Gastroesophageal sphincter (tissue), 4 donors: ENCODE results near the gene HRH1. TPM values are rescaled to one million over a fixed set of nuclear protein-coding genes. Genes with fewer than 3 reads are reported as not detected.

Source experiments
- ATAC-seq: fragments of 150-250 bp; one replicate; pipeline ENCODE4 v1.9.1; 2016; ENCODE audit warnings: mild to moderate bottlenecking, moderate library complexity
- H3K27ac ChIP-seq, 4 donors: fragments of 200-600 bp; sonication (generic) in 3 of 4; 1 replicate in 3 of 4; 2 replicates in 1 of 4; pipeline ENCODE4 v1.5.1; 2016 to 2019
- H3K27me3 ChIP-seq: fragments of 200-600 bp; sonication (generic); one replicate; pipeline ENCODE4 v1.5.1; 2019
- H3K36me3 ChIP-seq, 2 donors: fragments of 200-600 bp; sonication (generic); one replicate each; pipeline ENCODE4 v1.5.1; 2019; ENCODE audit warnings: control low read depth in 1 of 2
- H3K4me1 ChIP-seq, 3 donors: fragments of 200-600 bp; sonication (generic); 1 replicate in 2 of 3; 2 replicates in 1 of 3; pipeline ENCODE4 v1.5.1; 2016 to 2019; ENCODE audit warnings: control low read depth in 2 of 3
- H3K4me3 ChIP-seq, 2 donors: fragments of 200-600 bp; sonication (generic); one replicate each; pipeline ENCODE4 v1.5.1; 2019; ENCODE audit warnings: mild to moderate bottlenecking in 1 of 2, moderate library complexity in 1 of 2
- H3K9me3 ChIP-seq, 3 donors: fragments of 200-600 bp; sonication (generic); one replicate each; pipeline ENCODE4 v1.5.1; 2017 to 2019; ENCODE audit warnings: control low read depth in 2 of 3
- CTCF ChIP-seq, 4 experiments: fragments of 200-600 bp in 2 of 4; fragments of 450-650 bp in 2 of 4; sonication (generic) in 1 of 4; IDR thresholded peaks; one replicate each; pipeline ENCODE4 v1.5.1; 2017 to 2019; ENCODE audit warnings: antibody characterized with exemption in 4 of 4, mild to moderate bottlenecking in 2 of 4, moderate library complexity in 2 of 4
- EP300 ChIP-seq: sonication (generic); formaldehyde crosslinking; IDR thresholded peaks from one replicate; pipeline ENCODE4 v1.6.1; 2017; ENCODE audit warnings: antibody characterized with exemption, mild to moderate bottlenecking
- POLR2A ChIP-seq, 2 donors: fragments of 450-650 bp; IDR thresholded peaks; one replicate each; pipeline ENCODE4 v1.6.1; 2017; ENCODE audit warnings: antibody characterized with exemption in 2 of 2, mild to moderate bottlenecking in 2 of 2, moderate library complexity in 1 of 2
- POLR2AphosphoS5 ChIP-seq: sonication (generic); formaldehyde crosslinking; IDR thresholded peaks from one replicate; pipeline ENCODE4 v1.6.1; 2017; ENCODE audit warnings: antibody characterized with exemption
- WGBS, 2 donors: methylation state at CpG; one replicate each; pipeline ENCODE4 v1.1.5; 2018; ENCODE audit warnings: low coverage in 1 of 2; 5-methylcytosine and 5-hydroxymethylcytosine counted together
- total RNA-seq, 4 donors: library from RNA; depleted of rRNA; stranded (reverse); fragments of >200 nt; gene quantifications; one replicate each; pipeline ENCODE4 v1.1.0, GENCODE V29; 2016

The HRH1 gene
- total RNA-seq, 4 donors from 2014 or later = 1.6 to 14.4 (median 7.8) TPM

GRCh38 chr3:11136830-11137626, 17.3 kb upstream of the HRH1 start:
- peak; percentile 90 for ATAC-seq
- WGBS, 2 donors = 23 to 50% methylated on average over 6 to 19 of the region's 22 CpGs

GRCh38 chr3:11137627-11137959, 16.7 kb upstream of the HRH1 start:
- no peaks in the 10 kb centered on the region for H3K9me3 ChIP-seq
- peaks cover 0 to 26% (median 15%) of the 10 kb centered on the region in 3 donors for H3K4me1 ChIP-seq
- 73 to 84% methylated on average over 4 to 6 of the region's 6 CpGs for WGBS, 2 donors
- no peaks in the 10 kb centered on the region for H3K27me3 ChIP-seq
- peak overlapping the region in 3 of 4 donors; percentile 80 to 86 (median 84) for H3K27ac ChIP-seq
- peak overlapping the region in 1 of 2 donors; percentile 35 for H3K4me3 ChIP-seq
- no peaks in the 10 kb centered on the region for H3K36me3 ChIP-seq
- ATAC-seq = no peak
- TF ChIP-seq EP300 (no peak), POLR2A (IDR thresholded peaks at IDR 0.05) (no peak), POLR2AphosphoS5 (no peak), CTCF (IDR thresholded peaks at IDR 0.05) (no peak)

More at GRCh38 chr3:11136830-11137626, 17.3 kb upstream of the HRH1 start:
- Histone ChIP-seq H3K36me3 (no peaks in the 10 kb centered on the region), H3K27ac (peak overlapping the region; percentile 37 to 86 (median 82)), H3K4me3 (peak overlapping the region; percentile 17 to 35), H3K9me3 (no peaks in the 10 kb centered on the region), H3K27me3 (no peaks in the 10 kb centered on the region), H3K4me1 (peaks cover 0 to 26% (median 15%) of the 10 kb centered on the region in 3 donors)
- TF ChIP-seq CTCF (IDR thresholded peaks at IDR 0.05) (no peak), POLR2AphosphoS5 (peak; percentile 99)

- peaks cover 0 to 26% (median 15%) of the 10 kb centered on the region in 3 donors for H3K4me1 ChIP-seq
- H3K27ac ChIP-seq = no peak overlapping the region
- H3K27me3 ChIP-seq = no peaks in the 10 kb centered on the region
- TF ChIP-seq EP300 (no peak), POLR2A (IDR thresholded peaks at IDR 0.05) (no peak), CTCF (IDR thresholded peaks at IDR 0.05) (no peak), POLR2AphosphoS5 (no peak)
- no peaks in the 10 kb centered on the region for H3K36me3 ChIP-seq
- WGBS, 2 donors = 75 to 100% methylated on average over 1 to 2 of the region's 2 CpGs
- no peak for ATAC-seq
- no peak overlapping the region for H3K4me3 ChIP-seq
- H3K9me3 ChIP-seq = no peaks in the 10 kb centered on the region
Observed at GRCh38 chr3:11138371-11138770, 15.9 kb upstream of the HRH1 start.

- ATAC-seq = no peak
- Histone ChIP-seq H3K4me3 (no peak overlapping the region), H3K27me3 (no peaks in the 10 kb centered on the region), H3K36me3 (no peaks in the 10 kb centered on the region), H3K27ac (no peak overlapping the region), H3K4me1 (peaks cover 0 to 26% (median 15%) of the 10 kb centered on the region in 3 donors), H3K9me3 (no peaks in the 10 kb centered on the region)
- TF ChIP-seq POLR2A (IDR thresholded peaks at IDR 0.05) = no peak
- TF ChIP-seq CTCF (IDR thresholded peaks at IDR 0.05) = no peak
- no peak for TF ChIP-seq POLR2AphosphoS5
- no peak for TF ChIP-seq EP300
- 40 to 72% methylated on average over 5 to 12 of the region's 13 CpGs for WGBS, 2 donors
Observed at GRCh38 chr3:11140030-11140712, 14.1 kb upstream of the HRH1 start.
